ENCODE data around the gene DTWD1. TPM values are rescaled to one million over a fixed set of nuclear protein-coding genes. Genes with fewer than 3 reads are reported as not detected.
"Not testable (repeated sequence)": the region's sequence is repeated elsewhere in the genome, so short reads cannot be mapped to it uniquely, and the experiment has no call there.

Gene DTWD1
- total and polyA plus RNA-seq, 2 of the 4 experiments (the other 2 are of a cell fraction): 19.9 to 20.1 TPM

- no peak for TF ChIP-seq RCOR1 (IDR thresholded peaks at IDR 0.05; ENCODE audit: insufficient replicate concordance, low read length)
These were observed 31.8 kb upstream of the DTWD1 start (continued) for GRCh38 chr15:49589030-49589429.

- H3K18ac ChIP-seq (ENCODE audit: low read depth, low read length); ATAC-seq (ENCODE audit: low read depth); H3K79me1 ChIP-seq (ENCODE audit: low read depth in 1 of 2, low read length in 2 of 2); POLR2A ChIA-PET (ENCODE audit: unreplicated experiment); H2BK120ac ChIP-seq (ENCODE audit: low read depth, low read length); H4K5ac ChIP-seq (ENCODE audit: low read depth, low read length); H3K4me2 ChIP-seq (ENCODE audit: low read depth, low read length); H3K9ac ChIP-seq (ENCODE audit: low read depth, low read length); DNase-seq; in situ Hi-C loops (cut with MboI; ENCODE audit: low sequenced_read_pairs); H3K14ac ChIP-seq (replicated peaks; ENCODE audit: low read depth, low read length); CTCF ChIA-PET; H3K9me3 ChIP-seq (ENCODE audit: control insufficient read depth, insufficient read depth, low read length); H4K8ac ChIP-seq (ENCODE audit: low read depth in 2 of 2, low read length in 2 of 2); H2AFZ ChIP-seq (replicated peaks; ENCODE audit: low read length, poor library complexity); H3K36me3 ChIP-seq (ENCODE audit: control insufficient read depth, insufficient read depth, low read length); H3K56ac ChIP-seq (ENCODE audit: extremely low read depth, insufficient read depth, low read length); H2BK20ac ChIP-seq (ENCODE audit: low read depth, low read length); H3K27me3 ChIP-seq (ENCODE audit: control insufficient read depth, insufficient read depth, low read length); H2BK5ac ChIP-seq (ENCODE audit: low read depth, low read length, poor library complexity, severe bottlenecking); H4K20me1 ChIP-seq (ENCODE audit: insufficient read depth, low read length); dilution Hi-C loops (cut with HindIII; ENCODE audit: low sequenced_read_pairs, unreplicated experiment); H2BK15ac ChIP-seq (ENCODE audit: low read depth, low read length); H3K4ac ChIP-seq (ENCODE audit: low read depth, low read length); H3K9me1 ChIP-seq (ENCODE audit: insufficient read depth, low read length); H3K27ac ChIP-seq (ENCODE audit: insufficient read depth, low read length); H2AK9ac ChIP-seq (replicated peaks; ENCODE audit: low read depth, low read length, poor library complexity); H3K4me3 ChIP-seq (ENCODE audit: insufficient read depth, low read depth, low read length); H3K23ac ChIP-seq (ENCODE audit: low read depth, low read length); BruUV-seq (replicated peaks); H4K91ac ChIP-seq (ENCODE audit: insufficient read depth, low read depth, low read length); H2AK5ac ChIP-seq (ENCODE audit: low read depth, low read length); H3K4me1 ChIP-seq (ENCODE audit: control insufficient read depth, insufficient read depth, low read length): not testable (repeated sequence)
- intact Hi-C loops (cut with micrococcal nuclease): loop anchor here (10.0 kb wide), 1 partner anchor 68 kb away; no protein-coding TSS in a partner anchor
- WGBS, 2 experiments (ENCODE audit: extremely low coverage in 2 of 2, insufficient read length in 1 of 2): 89% methylated on average over 7 of the region's 12 CpGs; no CpG with 5 or more reads in 1 of the 2 experiments
These were observed 28.0 kb upstream of the DTWD1 start for GRCh38 chr15:49592829-49593316.
